ENCODE results near the gene CCN5.

Gene CCN5

GRCh38 chr20:44698351-44698750 lies 16.8 kb upstream of the CCN5 start:
- FAIRE-seq (no peak), DNase-seq (ENCODE audit: insufficient read length) (no peak)
- TF ChIP-seq POLR2A (IDR thresholded peaks at IDR 0.05; ENCODE audit: low read depth, low read length) (no peak), POLR2AphosphoS5 (IDR thresholded peaks at IDR 0.05; ENCODE audit: low read depth, low read length) (no peak), TAF1 (IDR thresholded peaks at IDR 0.05; ENCODE audit: borderline replicate concordance, low read depth, low read length) (no peak)

- TF ChIP-seq POLR2A (IDR thresholded peaks at IDR 0.05; ENCODE audit: low read depth, low read length) (no peak), TAF1 (IDR thresholded peaks at IDR 0.05; ENCODE audit: borderline replicate concordance, low read depth, low read length) (no peak), POLR2AphosphoS5 (IDR thresholded peaks at IDR 0.05; ENCODE audit: low read depth, low read length) (no peak)
- no peak for DNase-seq (ENCODE audit: insufficient read length)
- FAIRE-seq: no peak
Measured at GRCh38 chr20:44700306-44700705, 14.9 kb upstream of the CCN5 start.

GRCh38 chr20:44701118-44701857 lies 13.9 kb upstream of the CCN5 start:
- no peak for FAIRE-seq
- DNase-seq (ENCODE audit: insufficient read length): no peak

GRCh38 chr20:44701858-44702256 lies 13.3 kb upstream of the CCN5 start:
- DNase-seq (ENCODE audit: insufficient read length) (no peak), FAIRE-seq (no peak)
- no peak for TF ChIP-seq POLR2AphosphoS5 (IDR thresholded peaks at IDR 0.05; ENCODE audit: low read depth, low read length)
- no peak for TF ChIP-seq TAF1 (IDR thresholded peaks at IDR 0.05; ENCODE audit: borderline replicate concordance, low read depth, low read length)
- no peak for TF ChIP-seq POLR2A (IDR thresholded peaks at IDR 0.05; ENCODE audit: low read depth, low read length)

More at GRCh38 chr20:44701118-44701857, 13.9 kb upstream of the CCN5 start:
- no peak for TF ChIP-seq POLR2A (IDR thresholded peaks at IDR 0.05; ENCODE audit: low read depth, low read length)
- no peak for TF ChIP-seq TAF1 (IDR thresholded peaks at IDR 0.05; ENCODE audit: borderline replicate concordance, low read depth, low read length)
- TF ChIP-seq POLR2AphosphoS5 (IDR thresholded peaks at IDR 0.05; ENCODE audit: low read depth, low read length): no peak

- no peak for FAIRE-seq
- TF ChIP-seq POLR2AphosphoS5 (IDR thresholded peaks at IDR 0.05; ENCODE audit: low read depth, low read length) (no peak), TAF1 (IDR thresholded peaks at IDR 0.05; ENCODE audit: borderline replicate concordance, low read depth, low read length) (no peak), POLR2A (IDR thresholded peaks at IDR 0.05; ENCODE audit: low read depth, low read length) (no peak)
- DNase-seq (ENCODE audit: insufficient read length): no peak
Measured at GRCh38 chr20:44702776-44703175, 12.4 kb upstream of the CCN5 start.

- TF ChIP-seq POLR2A (IDR thresholded peaks at IDR 0.05; ENCODE audit: low read depth, low read length) (no peak), POLR2AphosphoS5 (IDR thresholded peaks at IDR 0.05; ENCODE audit: low read depth, low read length) (no peak), TAF1 (IDR thresholded peaks at IDR 0.05; ENCODE audit: borderline replicate concordance, low read depth, low read length) (no peak)
- FAIRE-seq (no peak), DNase-seq (ENCODE audit: insufficient read length) (no peak)
Measured at GRCh38 chr20:44703183-44703925, 11.8 kb upstream of the CCN5 start.

- FAIRE-seq (no peak), DNase-seq (ENCODE audit: insufficient read length) (no peak)
- TF ChIP-seq TAF1 (IDR thresholded peaks at IDR 0.05; ENCODE audit: borderline replicate concordance, low read depth, low read length) (no peak), POLR2A (IDR thresholded peaks at IDR 0.05; ENCODE audit: low read depth, low read length) (no peak), POLR2AphosphoS5 (IDR thresholded peaks at IDR 0.05; ENCODE audit: low read depth, low read length) (no peak)
Measured at GRCh38 chr20:44703956-44704488, 11.1 kb upstream of the CCN5 start.

- no peak for DNase-seq (ENCODE audit: insufficient read length)
- TF ChIP-seq POLR2A (IDR thresholded peaks at IDR 0.05; ENCODE audit: low read depth, low read length) (no peak), POLR2AphosphoS5 (IDR thresholded peaks at IDR 0.05; ENCODE audit: low read depth, low read length) (no peak), TAF1 (IDR thresholded peaks at IDR 0.05; ENCODE audit: borderline replicate concordance, low read depth, low read length) (no peak)
- no peak for FAIRE-seq
Measured at GRCh38 chr20:44704551-44704971, 10.6 kb upstream of the CCN5 start.

- FAIRE-seq (no peak), DNase-seq (ENCODE audit: insufficient read length) (no peak)
- no peak for TF ChIP-seq TAF1 (IDR thresholded peaks at IDR 0.05; ENCODE audit: borderline replicate concordance, low read depth, low read length)
- no peak for TF ChIP-seq POLR2AphosphoS5 (IDR thresholded peaks at IDR 0.05; ENCODE audit: low read depth, low read length)
- no peak for TF ChIP-seq POLR2A (IDR thresholded peaks at IDR 0.05; ENCODE audit: low read depth, low read length)
Measured at GRCh38 chr20:44705364-44706094, 9.6 kb upstream of the CCN5 start.

- DNase-seq (ENCODE audit: insufficient read length) (no peak), FAIRE-seq (no peak)
- no peak for TF ChIP-seq POLR2AphosphoS5 (IDR thresholded peaks at IDR 0.05; ENCODE audit: low read depth, low read length)
- TF ChIP-seq TAF1 (IDR thresholded peaks at IDR 0.05; ENCODE audit: borderline replicate concordance, low read depth, low read length): no peak
- TF ChIP-seq POLR2A (IDR thresholded peaks at IDR 0.05; ENCODE audit: low read depth, low read length): no peak
Measured at GRCh38 chr20:44706301-44707017, 8.7 kb upstream of the CCN5 start.

Data from GM12892 (cell line).